ENCODE data around the gene SEC24D.

Gene SEC24D

DNA sequence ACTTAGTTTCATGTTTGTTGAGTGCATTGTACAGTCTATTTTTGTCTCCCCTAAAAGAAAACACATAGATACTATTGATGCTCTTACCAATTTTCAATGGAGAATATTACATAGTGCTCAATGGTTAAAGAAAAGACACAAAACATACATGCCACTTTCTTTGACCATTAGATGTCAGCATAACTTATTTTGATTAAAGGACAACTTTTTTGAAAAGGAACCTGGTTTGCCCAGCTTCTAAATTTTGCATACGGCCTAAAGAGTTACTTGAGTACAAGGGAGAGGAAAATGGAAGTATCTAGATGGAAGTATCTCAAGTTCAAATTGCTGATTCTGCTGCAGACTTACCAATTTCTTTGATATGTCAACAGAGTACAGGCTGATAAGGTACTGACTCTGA lies 82.2 kb downstream of the SEC24D start:
- DNase-seq (ENCODE audit: low read depth in 4 of 4, low spot score in 1 of 4) = no peak

DNA sequence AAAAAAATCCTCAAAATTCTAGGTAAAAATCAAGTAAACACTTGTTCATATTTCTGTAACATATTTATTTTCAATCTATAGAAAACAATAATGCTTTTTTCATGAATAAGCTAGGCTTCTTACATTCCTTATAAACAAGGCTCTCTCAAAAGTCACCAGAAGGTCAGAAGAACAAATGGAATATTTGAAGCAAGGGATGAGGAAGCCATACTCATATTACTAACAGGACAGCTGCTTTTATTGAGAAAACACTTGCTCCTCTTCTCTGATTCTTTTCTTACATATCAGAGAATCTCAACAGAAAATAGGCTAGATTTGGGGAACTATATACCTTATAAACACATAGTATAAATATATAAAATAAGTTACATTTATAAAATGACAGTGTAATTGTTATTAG lies 82.8 kb downstream of the SEC24D start:
- no peak for DNase-seq (ENCODE audit: low read depth in 4 of 4, low spot score in 1 of 4)

DNA sequence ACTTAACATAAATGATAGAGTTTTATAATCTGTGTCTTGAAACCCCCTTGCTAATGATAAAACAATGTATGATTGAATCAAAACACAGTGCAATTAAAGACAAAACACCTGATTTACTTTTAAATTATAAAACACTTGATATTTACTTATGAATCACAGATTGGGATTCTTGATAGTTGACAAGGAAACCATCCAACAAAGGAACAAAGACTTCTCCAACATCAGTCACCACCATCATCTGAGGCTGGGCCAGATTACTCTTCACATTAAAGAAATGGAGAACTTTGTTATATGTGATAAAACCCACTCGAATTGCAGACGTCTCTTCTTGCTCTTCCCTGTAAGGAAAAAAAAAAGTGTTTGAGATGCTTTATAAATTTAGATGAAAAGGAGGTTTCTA lies 83.4 kb downstream of the SEC24D start:
- DNase-seq (ENCODE audit: low read depth in 4 of 4, low spot score in 1 of 4) = no peak

DNA sequence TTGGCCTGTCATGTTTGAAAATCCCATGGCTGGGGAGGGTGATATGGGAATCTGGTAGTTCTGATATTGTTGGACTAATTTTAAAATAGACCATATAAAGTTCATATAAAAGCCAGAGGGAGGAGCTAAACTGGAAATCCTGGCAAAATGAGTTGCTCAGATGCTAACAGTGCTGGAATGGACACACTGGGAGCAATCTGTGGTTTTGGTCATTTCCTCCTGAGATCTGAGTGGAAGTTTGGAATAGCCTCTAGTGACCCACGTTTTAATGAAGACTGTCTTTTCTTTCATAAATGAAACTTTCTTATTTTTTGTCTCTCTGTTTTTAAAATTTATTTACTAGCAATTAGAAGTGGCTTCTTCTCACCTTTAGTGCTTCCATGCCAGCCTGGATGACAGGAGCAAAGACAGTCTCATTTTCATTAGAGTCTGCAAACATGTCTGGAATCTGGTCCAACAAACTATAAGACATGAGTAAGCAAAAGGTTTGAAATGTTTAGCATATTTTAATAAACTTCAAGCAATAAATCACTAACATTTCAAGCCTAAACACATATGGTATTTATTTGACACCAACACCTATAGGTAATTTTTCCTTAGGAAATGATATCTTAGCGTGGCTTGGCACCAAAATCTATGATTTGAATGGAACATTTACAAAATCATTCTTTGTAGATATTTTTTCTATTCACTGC lies 84.2 kb downstream of the SEC24D start:
- no peak for DNase-seq (ENCODE audit: low read depth in 4 of 4, low spot score in 1 of 4)

DNA sequence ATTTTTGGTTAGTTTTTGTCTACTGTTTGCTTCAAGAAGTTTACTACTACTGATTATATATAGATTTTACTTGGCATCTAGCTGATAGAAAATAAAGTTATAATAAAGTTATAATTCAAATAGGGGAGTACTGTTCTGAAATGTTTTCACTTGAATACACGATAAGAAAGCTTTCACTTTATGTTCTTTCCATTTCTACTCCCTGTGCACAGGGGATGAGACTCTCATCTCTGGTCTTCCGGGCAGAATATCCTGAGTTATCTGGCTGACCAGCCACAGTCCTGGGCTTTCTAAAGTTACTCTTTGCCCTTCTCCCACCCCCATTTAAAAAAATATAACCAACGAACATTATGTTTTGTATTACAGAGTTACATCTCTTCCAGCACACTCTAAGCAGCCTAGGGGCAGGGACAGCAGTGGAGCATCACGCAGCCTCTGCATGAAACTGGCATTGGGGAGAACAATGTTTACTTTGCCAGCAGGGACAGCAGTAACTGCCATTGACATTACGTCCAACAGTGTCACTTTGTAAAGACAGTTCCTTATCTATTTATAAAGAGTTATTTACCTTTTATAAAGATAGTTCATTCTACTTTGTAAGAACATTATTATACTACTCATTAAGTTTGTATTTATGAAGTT lies 86.5 kb downstream of the SEC24D start:
- no peak for DNase-seq (ENCODE audit: low read depth in 4 of 4, low spot score in 1 of 4)

DNA sequence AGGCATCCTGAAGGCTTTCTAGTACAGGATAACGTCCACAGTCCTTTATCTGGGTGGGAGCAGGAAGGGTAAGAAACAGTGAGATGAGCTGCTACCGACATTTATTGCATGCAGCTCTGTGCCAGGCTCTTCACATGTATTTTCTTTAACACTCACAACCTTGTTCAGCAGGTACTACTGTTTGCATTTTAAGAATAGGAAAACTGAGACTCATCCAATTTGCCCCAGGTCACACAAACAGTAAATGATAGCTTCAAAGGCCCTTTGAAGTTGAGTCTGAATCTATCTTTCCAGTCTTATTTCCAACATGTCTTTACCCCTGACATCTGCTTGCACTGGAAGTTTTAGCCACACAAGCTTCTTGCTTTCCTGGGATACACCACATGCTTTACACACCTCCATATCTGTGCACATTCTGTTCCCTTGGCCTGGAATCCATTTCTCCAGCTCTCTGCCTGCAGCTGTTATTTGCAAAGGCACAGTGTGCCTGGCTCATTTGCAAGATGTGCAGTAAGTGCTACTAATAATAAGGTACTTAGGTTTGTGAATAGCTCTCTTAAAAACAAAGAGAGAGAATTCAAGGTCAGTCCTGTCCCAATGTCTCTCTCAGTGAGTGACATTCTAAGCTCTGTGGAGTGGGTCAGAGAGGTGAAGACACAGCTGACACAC lies 89.5 kb downstream of the SEC24D start:
- no peak for DNase-seq (ENCODE audit: low read depth in 4 of 4, low spot score in 1 of 4)

DNA sequence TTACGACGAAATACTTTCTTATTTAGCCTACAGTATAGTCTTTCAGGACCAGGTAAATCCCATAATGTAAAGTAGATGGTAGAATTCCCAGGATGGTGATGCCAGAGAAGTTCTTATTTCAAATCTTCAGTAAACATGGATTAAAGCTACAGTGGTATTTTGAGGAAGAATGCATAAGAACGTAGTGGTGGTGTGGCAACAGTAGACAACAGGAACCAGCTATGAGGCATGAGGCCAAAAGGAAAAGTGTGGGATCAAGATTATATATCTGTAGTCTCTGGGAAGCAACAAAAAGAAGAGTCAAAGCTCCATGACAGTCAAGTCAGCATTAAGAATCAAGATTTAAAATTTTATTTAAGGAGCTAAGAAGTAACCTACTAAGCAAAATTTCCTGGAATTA lies 90.6 kb downstream of the SEC24D start:
- no peak for DNase-seq (ENCODE audit: low read depth in 4 of 4, low spot score in 1 of 4)

DNA sequence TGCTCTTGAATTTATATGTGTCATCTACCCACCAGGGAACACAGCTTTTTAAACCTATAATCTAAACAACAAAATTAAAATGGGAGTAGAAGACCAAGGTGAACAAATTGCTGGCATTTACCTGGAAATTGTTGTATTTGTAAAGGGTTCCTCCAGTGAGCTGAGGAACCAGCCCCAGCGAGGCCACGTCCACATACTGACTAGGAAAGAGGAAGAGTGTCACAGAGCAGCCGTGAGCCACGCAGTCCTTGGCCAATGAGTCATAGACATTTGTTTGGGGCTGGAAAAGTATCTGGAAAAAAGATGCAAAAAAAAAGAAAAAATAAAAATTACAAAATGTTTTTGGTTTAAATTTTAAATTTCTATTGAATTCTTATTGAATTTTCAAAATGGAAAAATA lies 92.1 kb downstream of the SEC24D start:
- DNase-seq (ENCODE audit: low read depth in 4 of 4, low spot score in 1 of 4) = no peak

DNA sequence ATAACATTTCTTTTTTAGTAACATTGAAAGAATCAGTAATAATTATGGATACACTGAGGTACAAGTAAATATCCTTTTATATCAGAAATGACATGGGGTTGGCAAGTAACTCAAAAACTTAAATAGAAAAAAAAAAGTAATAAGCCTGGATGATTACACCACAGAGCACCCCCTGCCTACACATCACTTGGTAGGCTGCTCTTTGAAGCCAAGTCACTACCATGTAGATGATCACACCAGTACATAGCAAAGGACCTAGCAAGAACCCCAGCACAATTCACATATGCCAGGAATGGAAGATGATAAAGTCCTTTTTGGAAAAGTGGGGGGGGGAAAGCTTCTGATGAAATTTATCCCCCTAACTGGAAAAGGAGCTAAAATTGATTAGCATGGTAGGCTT lies 93.9 kb downstream of the SEC24D start:
- no peak for DNase-seq (ENCODE audit: low read depth in 4 of 4, low spot score in 1 of 4)

DNA sequence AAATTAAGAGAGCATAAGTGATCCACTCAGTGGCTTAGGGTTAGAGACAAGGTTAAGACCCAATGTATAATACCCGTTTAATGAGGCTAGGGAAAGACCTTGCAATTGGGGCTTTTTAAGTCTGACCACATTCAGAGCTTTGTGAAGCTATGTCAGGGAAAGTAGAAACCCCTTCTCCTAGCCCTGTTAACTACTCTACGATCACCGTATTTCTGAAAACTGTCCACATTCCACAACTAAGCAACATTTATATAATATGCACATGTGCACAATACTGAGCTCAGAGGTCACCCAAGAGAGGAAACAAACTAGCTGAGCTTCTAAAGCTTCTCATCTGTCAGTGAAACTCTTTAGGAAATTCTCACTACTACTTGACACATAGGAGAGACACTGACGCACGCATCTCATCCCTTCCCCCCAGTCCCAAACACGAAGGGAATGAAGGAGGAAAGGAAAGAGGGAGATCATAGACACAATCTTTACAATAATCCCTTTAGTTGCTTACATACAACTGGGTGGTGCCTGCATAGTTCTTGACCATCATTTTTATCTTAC lies 94.5 kb downstream of the SEC24D start:
- DNase-seq (ENCODE audit: low read depth in 4 of 4, low spot score in 1 of 4) = no peak

DNA sequence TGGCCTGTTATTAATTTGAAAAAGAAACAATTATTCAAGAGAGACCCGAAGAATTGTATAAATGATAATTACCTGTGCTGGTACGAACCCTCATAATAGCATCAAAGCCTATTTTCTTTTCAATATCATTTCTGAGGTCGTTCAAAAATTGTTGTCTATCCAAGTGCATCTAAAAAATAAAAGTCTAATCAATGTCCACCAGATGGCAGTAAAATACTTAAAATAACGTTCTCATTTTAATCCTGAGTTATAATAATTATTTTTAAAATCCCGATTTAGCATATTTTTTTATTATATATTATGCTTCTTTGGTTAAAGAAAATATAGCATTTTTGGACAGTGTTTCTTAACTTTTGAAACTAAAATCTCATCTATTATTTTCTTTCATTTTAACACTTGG lies 95.1 kb downstream of the SEC24D start:
- DNase-seq (ENCODE audit: low read depth in 4 of 4, low spot score in 1 of 4) = no peak

DNA sequence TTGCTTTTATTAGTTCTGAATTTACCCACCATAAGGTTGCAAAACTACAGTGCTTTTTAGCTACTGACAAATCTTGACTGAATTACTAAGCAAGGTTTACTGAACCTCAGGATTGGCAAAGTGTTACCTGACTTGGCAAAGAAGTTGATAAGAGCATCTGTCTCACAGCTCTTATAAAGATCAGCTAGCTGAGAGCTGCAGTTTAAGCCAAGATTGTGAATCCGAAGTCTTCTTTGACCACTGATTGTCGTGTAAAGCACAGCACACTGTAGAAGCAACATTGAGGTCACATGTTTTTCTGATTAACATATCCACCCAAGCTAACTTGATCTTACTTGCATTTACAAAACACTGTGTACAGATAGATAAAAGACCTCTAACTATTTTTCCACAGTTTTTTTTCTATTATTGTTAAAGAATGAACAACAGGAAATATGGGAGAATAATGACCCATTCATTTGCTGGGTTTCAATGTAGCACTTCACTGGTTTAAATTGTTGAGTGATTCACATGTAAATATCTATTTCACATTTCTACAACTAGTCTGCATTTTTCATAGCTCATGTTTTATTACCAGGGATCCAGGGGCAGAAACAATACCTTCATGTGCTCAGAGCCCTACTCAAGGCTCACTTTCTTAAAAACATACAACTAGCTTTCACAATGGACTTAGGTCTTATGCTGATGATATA lies 96.8 kb downstream of the SEC24D start:
- no peak for DNase-seq (ENCODE audit: low read depth in 4 of 4, low spot score in 1 of 4)

DNA sequence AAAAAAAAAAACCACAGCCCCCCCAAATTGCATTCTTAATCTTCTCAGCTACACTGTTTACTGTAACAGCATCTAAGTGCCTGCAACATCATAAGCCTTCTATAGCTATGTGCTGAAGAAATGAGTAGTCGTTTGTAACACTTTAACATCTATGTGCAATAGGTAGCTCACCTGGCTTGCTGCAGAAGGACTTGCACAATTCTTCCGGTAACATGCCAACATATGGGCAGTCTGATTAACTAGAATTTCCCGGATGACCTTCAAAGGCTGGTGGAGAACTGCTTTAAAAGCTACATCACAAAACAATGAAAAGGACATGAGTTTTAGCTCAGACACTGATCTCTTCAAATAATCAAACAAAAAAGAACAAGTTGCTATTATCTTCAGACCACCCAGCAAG lies 97.8 kb downstream of the SEC24D start:
- DNase-seq (ENCODE audit: low read depth in 4 of 4, low spot score in 1 of 4) = no peak

DNA sequence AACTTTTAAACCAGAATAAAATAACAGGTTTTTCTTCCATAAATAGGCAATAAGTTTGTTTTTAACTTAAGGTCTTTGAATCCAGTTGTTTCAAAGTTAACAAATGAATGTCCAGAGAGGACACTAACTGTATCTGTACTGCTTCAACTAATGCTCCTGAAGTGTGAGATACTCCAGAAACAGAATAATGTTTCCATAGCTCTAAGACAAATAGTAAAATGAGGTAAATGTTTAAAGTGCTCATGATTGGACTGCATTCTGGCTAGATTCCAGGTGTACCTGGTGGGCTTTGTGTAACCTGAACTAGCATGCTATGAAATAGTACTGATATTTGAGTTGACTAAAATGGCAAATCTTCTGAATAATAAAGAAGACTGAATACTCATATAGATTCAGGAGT lies 99.0 kb downstream of the SEC24D start:
- no peak for DNase-seq (ENCODE audit: low read depth in 4 of 4, low spot score in 1 of 4)

DNA sequence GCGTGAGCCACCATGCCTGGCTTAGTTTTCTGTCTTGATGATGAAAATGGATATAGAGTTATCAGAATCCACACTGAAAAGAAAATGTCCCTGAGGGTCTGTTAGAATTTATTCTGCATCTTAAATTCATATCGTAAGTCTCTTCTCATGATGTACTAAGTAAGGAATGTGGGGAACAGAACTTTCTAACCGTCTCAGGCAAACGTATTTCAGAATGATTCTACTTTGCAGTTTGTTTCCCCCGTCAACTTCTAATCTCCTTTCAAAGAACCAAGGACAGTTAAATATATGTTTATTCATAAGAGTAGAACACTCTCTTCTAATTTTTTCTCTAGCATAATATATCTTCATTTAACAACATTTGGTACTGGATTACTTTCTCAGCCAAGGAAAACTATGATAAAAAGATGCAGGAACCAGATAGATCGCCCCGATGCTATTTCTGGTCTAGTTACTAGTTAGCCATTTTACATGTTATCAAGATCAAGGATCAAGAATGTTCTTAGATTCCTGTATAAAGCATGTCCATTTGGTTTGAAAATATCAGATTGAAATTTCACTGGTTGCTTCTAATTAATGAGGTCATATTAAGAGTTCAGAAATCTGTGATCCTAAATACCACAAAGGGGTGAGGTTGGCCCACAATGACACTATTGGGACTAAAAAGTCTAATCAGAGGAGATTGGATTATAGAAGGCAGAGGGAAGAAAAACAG lies 101.3 kb downstream of the SEC24D start:
- no peak for DNase-seq (ENCODE audit: low read depth in 4 of 4, low spot score in 1 of 4)

DNA sequence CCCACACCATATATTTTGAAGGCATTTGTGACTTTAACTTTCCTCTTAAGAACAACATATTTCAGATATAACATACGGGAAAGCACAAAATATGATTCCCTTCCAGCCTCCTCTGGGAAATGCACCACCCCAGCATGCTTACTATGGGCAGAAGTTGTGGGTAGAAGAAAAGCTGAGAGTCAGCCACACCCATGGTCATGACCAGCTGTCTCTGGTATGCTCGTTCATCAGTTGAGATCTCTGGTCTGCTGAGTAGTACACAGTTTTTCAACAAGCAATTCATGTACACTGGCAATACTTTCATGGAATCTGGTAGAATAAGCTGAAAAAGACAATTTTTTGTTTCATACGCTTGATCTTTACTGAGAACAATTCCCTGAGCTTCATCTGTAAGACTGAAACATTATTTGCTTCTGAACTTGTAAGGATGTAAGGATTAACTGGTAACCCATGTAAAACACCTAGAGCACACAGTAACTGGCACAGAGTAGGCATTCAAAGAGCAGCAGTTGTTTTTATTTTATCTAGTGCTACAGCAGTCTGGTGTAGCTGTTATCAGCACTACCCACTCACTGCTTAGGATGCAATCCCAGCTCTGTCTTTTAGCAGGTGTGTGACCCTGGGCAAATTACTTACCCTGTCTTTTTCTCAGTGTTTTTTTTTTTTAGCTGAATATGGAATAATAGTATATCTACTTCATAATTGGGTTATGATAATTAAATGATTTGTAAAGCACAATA lies 103.2 kb downstream of the SEC24D start:
- no peak for DNase-seq (ENCODE audit: low read depth in 4 of 4, low spot score in 1 of 4)

DNA sequence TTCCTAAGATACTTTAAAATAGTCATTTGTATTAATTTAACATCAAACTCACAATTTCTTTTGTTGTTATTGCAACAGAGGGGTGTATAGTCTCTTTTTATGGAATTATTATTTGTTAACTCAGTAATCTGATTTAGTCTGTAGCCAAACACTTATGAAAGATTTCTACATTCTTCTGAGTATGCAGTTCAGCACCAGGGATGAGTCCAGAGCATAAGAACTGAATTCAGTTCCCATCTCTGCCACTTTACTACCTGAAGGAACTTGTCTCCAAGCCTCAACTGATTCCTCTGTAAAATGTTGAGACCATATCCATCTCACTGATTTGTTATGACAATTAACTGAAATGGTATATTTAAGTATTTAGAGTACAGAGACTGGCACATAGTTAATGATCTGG lies 105.2 kb downstream of the SEC24D start:
- no peak for DNase-seq (ENCODE audit: low read depth in 4 of 4, low spot score in 1 of 4)

DNA sequence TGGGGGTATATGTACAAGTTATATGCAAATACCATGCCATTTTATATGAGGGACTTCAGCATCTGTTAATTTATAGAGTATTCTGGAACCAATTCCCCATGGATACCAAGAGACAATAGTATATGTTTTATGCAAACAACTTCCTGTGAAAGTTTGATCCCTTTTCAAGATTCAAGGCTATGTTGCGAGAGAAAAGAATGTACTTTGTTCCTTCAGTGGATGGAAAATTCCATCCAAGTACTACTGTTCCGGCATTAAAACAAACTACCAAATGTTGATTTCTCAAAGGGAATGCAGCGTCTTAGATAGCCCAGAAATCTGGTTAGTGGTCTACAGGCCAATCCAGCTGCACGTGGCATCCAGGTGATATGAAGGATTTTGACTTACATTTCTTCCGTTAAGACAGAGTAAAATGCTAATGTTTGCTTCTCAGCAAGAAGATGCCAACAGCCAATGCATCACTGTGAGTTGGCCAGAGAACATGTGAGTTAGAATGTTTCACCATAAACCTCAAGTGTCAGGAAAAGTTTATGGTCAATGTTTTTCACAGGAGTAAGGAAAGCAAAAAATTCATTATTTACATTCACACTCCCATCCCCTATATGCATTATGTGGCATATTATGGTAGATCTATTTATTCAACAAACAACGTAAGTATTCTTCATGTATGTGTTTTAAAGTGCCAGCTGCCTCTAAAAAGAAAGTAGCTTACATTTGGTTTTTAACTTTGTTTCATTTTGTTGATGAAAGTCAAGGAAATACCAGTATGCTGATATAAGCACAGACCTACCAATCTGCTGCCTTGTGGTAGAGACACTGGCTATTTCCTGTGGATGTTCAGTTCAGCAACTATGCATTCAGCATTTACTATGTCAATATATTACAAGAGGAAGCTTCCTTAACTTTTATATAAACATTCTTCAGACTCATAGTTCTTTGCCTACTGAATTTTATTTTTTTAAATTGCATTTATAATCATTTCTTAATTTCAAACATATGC lies 106.3 kb downstream of the SEC24D start:
- no peak for DNase-seq (ENCODE audit: low read depth in 4 of 4, low spot score in 1 of 4)

DNA sequence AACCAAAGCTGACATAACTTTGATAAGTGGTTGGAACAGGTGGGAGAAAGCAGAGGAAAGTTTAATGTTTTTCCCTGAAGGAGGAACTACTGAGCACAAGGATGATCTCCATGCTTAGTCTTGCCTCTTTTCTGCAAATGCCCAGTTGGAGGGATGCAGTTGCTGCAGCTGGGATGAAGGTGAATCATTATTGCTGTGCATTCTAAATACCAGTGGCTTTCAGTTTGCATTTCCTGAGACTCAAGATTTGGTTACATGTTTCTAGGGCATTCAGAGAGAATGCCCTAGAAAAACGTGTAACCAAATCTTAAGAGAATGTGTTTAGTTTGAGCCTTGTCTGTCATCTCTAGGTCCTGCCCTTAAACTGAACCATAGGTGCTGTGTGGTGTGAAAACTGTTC lies 108.6 kb downstream of the SEC24D start:
- DNase-seq (ENCODE audit: low read depth in 4 of 4, low spot score in 1 of 4) = no peak
